IMR-90 (cell line): Measurements from ENCODE around the gene LOXL3.

Experiments
- NFE2L2 ChIP-seq: fragments of 150-350 bp; IDR thresholded peaks from 2 replicates; pipeline ENCODE4 v1.6.1; 2016; ENCODE audit warnings: low read depth, mild to moderate bottlenecking, low read length
- POLR2A ChIP-seq: IDR thresholded peaks from 2 replicates; pipeline ENCODE4 v1.6.1; 2012; ENCODE audit warnings: mild to moderate bottlenecking, low read depth, low read length
- RAD21 ChIP-seq: IDR thresholded peaks from 2 replicates; pipeline ENCODE4 v1.6.1; 2012; ENCODE audit warnings: low read length, improper control_type of control experiment
- TF ChIP-seq, protein P1 (sequence below): conservative IDR thresholded peaks from 2 replicates; pipeline ENCODE4 v1.5.1; 2012; ENCODE audit warnings: mild to moderate bottlenecking, low read depth, low read length, improper control_type of control experiment
- TF ChIP-seq, protein P2 (sequence below): fragments of 150-350 bp; IDR thresholded peaks from 2 replicates; pipeline ENCODE4 v1.6.1; 2016; ENCODE audit warnings: low read depth, mild to moderate bottlenecking, low read length, moderate library complexity, borderline replicate concordance

DNA sequence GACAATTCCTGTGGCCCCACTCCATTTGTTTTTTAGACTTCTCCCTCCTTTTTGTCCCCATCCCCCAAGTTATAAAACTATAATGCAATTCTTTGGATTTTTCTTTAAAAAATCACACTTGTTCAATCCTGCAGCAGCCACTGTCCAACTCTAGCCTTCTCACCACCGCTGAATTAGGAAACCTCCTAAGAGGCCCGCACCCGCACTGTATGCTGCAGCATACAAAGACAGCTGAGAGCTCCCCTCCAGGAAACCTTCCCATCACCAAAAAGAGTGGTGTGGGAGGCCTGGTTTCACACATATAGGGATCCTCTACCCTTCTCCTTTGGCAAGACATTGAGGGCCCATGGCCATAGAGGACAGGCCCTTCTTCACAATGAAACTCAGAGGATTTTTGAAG lies 49.2 kb downstream of the LOXL3 start:
- TF ChIP-seq POLR2A (no peak), NFE2L2 (no peak), RAD21 (no peak)
- TF ChIP-seq, protein P1, sequence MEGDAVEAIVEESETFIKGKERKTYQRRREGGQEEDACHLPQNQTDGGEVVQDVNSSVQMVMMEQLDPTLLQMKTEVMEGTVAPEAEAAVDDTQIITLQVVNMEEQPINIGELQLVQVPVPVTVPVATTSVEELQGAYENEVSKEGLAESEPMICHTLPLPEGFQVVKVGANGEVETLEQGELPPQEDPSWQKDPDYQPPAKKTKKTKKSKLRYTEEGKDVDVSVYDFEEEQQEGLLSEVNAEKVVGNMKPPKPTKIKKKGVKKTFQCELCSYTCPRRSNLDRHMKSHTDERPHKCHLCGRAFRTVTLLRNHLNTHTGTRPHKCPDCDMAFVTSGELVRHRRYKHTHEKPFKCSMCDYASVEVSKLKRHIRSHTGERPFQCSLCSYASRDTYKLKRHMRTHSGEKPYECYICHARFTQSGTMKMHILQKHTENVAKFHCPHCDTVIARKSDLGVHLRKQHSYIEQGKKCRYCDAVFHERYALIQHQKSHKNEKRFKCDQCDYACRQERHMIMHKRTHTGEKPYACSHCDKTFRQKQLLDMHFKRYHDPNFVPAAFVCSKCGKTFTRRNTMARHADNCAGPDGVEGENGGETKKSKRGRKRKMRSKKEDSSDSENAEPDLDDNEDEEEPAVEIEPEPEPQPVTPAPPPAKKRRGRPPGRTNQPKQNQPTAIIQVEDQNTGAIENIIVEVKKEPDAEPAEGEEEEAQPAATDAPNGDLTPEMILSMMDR = no peak
- TF ChIP-seq, protein P2, sequence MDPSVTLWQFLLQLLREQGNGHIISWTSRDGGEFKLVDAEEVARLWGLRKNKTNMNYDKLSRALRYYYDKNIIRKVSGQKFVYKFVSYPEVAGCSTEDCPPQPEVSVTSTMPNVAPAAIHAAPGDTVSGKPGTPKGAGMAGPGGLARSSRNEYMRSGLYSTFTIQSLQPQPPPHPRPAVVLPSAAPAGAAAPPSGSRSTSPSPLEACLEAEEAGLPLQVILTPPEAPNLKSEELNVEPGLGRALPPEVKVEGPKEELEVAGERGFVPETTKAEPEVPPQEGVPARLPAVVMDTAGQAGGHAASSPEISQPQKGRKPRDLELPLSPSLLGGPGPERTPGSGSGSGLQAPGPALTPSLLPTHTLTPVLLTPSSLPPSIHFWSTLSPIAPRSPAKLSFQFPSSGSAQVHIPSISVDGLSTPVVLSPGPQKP = no peak
